GM23338 (cell line): ENCODE data around the gene NLRC4. TPM values are rescaled to one million over a fixed set of nuclear protein-coding genes. Genes with fewer than 3 reads are reported as not detected.

ENCODE experiments used
- ATAC-seq: fragments of 200-7000 bp; cut with Tn5 transposase; 3 replicates; pipeline ENCODE4 v1.9.1; 2020
- DNase-seq: peaks from one replicate; pipeline ENCODE4 v3.0.0-alpha.2; 2015; ENCODE audit warnings: low spot score
- H2AFZ ChIP-seq: fragments of 200-600 bp; sonication (generic); 2 replicates; pipeline ENCODE4 v1.8.0; 2016; ENCODE audit warnings: antibody characterized with exemption, mild to moderate bottlenecking, moderate library complexity
- H3F3A ChIP-seq: fragments of 200-600 bp; sonication (generic); replicated peaks from 2 replicates; pipeline ENCODE4 v1.8.0; 2017; ENCODE audit warnings: antibody characterized with exemption, mixed run types, low read depth
- H3K27ac ChIP-seq: fragments of 200-600 bp; sonication (generic); 2 replicates; pipeline ENCODE4 v1.6.1; 2016; ENCODE audit warnings: low read depth
- H3K27me3 ChIP-seq: fragments of 200-600 bp; sonication (generic); 2 replicates; pipeline ENCODE4 v1.8.0; 2016; ENCODE audit warnings: mild to moderate bottlenecking, mixed run types, moderate library complexity; ENCODE audit not compliant: insufficient read depth
- H3K36me3 ChIP-seq: fragments of 200-600 bp; sonication (generic); 2 replicates; pipeline ENCODE4 v1.8.0; 2016; ENCODE audit warnings: mild to moderate bottlenecking; ENCODE audit not compliant: insufficient read depth
- H3K4me1 ChIP-seq: fragments of 200-600 bp; sonication (generic); 2 replicates; pipeline ENCODE4 v1.8.0; 2016; ENCODE audit warnings: mild to moderate bottlenecking, moderate library complexity; ENCODE audit not compliant: insufficient read depth
- H3K4me2 ChIP-seq: fragments of 200-600 bp; sonication (generic); 2 replicates; pipeline ENCODE4 v1.7.1; 2017; ENCODE audit warnings: mixed run types
- H3K4me3 ChIP-seq: fragments of 200-600 bp; sonication (generic); 2 replicates; pipeline ENCODE4 v1.6.1; 2016; ENCODE audit warnings: mixed run types
- H3K79me2 ChIP-seq: fragments of 200-600 bp; sonication (generic); replicated peaks from 2 replicates; pipeline ENCODE4 v1.8.0; 2017; ENCODE audit warnings: mild to moderate bottlenecking; ENCODE audit not compliant: insufficient read depth
- H3K9me2 ChIP-seq: fragments of 200-600 bp; sonication (generic); 2 replicates; pipeline ENCODE4 v1.8.0; 2017; ENCODE audit not compliant: insufficient read depth
- H4K20me1 ChIP-seq: fragments of 200-600 bp; sonication (generic); replicated peaks from 2 replicates; pipeline ENCODE4 v1.8.0; 2017; ENCODE audit warnings: mild to moderate bottlenecking; ENCODE audit not compliant: insufficient read depth
- H3K27ac Mint-ChIP-seq: 2 replicates; pipeline ENCODE4 v1.8.0; 2020; ENCODE audit warnings: inconsistent platforms, mild to moderate bottlenecking, moderate library complexity, mixed read lengths
- H3K27me3 Mint-ChIP-seq: 3 replicates; pipeline ENCODE4 v1.8.0; 2022; ENCODE audit warnings: low read depth, mild to moderate bottlenecking, moderate library complexity, mixed read lengths, inconsistent platforms; ENCODE audit not compliant: insufficient read depth, poor library complexity
- H3K36me3 Mint-ChIP-seq: 3 replicates; pipeline ENCODE4 v1.8.0; 2021; ENCODE audit warnings: low read depth, mild to moderate bottlenecking, inconsistent platforms, moderate library complexity, mixed read lengths
- H3K4me1 Mint-ChIP-seq: 3 replicates; pipeline ENCODE4 v1.8.0; 2020; ENCODE audit warnings: mild to moderate bottlenecking, inconsistent platforms, mixed read lengths
- H3K4me3 Mint-ChIP-seq: 3 replicates; pipeline ENCODE4 v1.8.0; 2021; ENCODE audit warnings: moderate library complexity, mild to moderate bottlenecking, inconsistent platforms, mixed read lengths
- H3K9me3 Mint-ChIP-seq: 3 replicates; pipeline ENCODE4 v1.8.0; 2020; ENCODE audit warnings: moderate library complexity, mild to moderate bottlenecking, inconsistent platforms, mixed read lengths
- CREB1 ChIP-seq: fragments of 250-450 bp; sonication (Bioruptor Pico); IDR thresholded peaks from 2 replicates; pipeline ENCODE4 v1.5.0; 2020; ENCODE audit warnings: low read depth, mild to moderate bottlenecking, moderate library complexity
- EZH2 ChIP-seq: fragments of 200-600 bp; sonication (generic); IDR thresholded peaks from one replicate; pipeline ENCODE4 v1.8.0; 2017; ENCODE audit warnings: antibody characterized with exemption, mild to moderate bottlenecking, low read depth; ENCODE audit not compliant: unreplicated experiment
- EZH2phosphoT487 ChIP-seq: fragments of 200-600 bp; sonication (generic); IDR thresholded peaks from one replicate; pipeline ENCODE4 v1.8.1; 2018; ENCODE audit warnings: antibody characterized with exemption; ENCODE audit not compliant: unreplicated experiment
- JUNB ChIP-seq: IDR thresholded peaks from one replicate; pipeline ENCODE4 v1.6.1; 2016; ENCODE audit warnings: antibody characterized with exemption; ENCODE audit not compliant: unreplicated experiment
- NANOG ChIP-seq: IDR thresholded peaks from 2 replicates; pipeline ENCODE4 v1.6.1; 2016; ENCODE audit warnings: antibody characterized with exemption, borderline replicate concordance
- POLR2AphosphoS5 ChIP-seq: IDR thresholded peaks from 2 replicates; pipeline ENCODE4 v1.6.1; 2016; ENCODE audit warnings: antibody characterized with exemption, low read depth
- STAT1 ChIP-seq: IDR thresholded peaks from one replicate; pipeline ENCODE4 v1.6.1; 2016; ENCODE audit warnings: antibody characterized with exemption; ENCODE audit not compliant: unreplicated experiment
- ZNF114 ChIP-seq: fragments of 250-450 bp; sonication (Bioruptor Pico); IDR thresholded peaks from 2 replicates; pipeline ENCODE4 v1.5.0; 2020; ENCODE audit warnings: mild to moderate bottlenecking, moderate library complexity
- polyA plus RNA-seq: library from polyadenylated mRNA; unstranded; fragments of >200 nt; fragmentation: Nextera tagmentation; extraction: Ambion mirVana; gene quantifications from 2 replicates; pipeline ENCODE4 v1.2.1, GENCODE V29; 2016
- total RNA-seq: library from RNA; depleted of rRNA; stranded (reverse); fragments of >200 nt; shearing (Covaris generic); gene quantifications from 2 replicates; pipeline ENCODE4 v1.2.3, GENCODE V29; 2014
- TF ChIP-seq, protein P1 (sequence below): IDR thresholded peaks from one replicate; pipeline ENCODE4 v1.6.1; 2018; ENCODE audit warnings: antibody characterized with exemption; ENCODE audit not compliant: unreplicated experiment
- TF ChIP-seq, protein P2 (sequence below), 2 experiments: fragments of 200-600 bp in 1 of 2; sonication (generic) in 1 of 2; conservative IDR thresholded peaks; 2 replicates each; pipeline versions ENCODE4 v1.5.1 to v1.6.1; 2016 to 2017; ENCODE audit warnings: antibody characterized with exemption in 2 of 2, low read depth in 2 of 2, mild to moderate bottlenecking in 2 of 2, moderate library complexity in 1 of 2
- TF ChIP-seq, protein P3 (sequence below): fragments of 250-450 bp; sonication (Bioruptor Pico); IDR thresholded peaks from 2 replicates; pipeline ENCODE4 v1.5.0; 2020; ENCODE audit warnings: mild to moderate bottlenecking, moderate library complexity

NLRC4 gene
- total and polyA plus RNA-seq, 2 experiments from 2014 or later = 0.50 TPM; not detected in 1

DNA sequence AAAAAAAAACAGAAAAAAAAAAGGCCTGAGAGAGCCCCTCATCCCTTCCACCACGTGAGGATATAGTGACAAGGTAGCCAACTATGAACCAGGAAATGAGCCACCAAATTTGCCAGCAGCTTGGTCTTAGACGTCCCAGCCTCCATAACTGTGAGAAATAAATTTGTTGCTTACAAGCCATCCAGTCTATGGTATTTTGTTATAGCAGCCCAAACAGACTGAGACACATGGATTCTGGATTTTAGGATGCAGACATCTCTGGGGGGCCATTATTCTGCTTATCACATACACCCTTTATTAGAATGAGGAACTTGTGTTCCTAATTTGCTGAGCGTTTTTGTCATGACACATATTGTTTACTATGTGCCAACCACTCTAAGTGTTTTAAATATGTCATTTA, 7.6 kb upstream of the NLRC4 start:
- H3F3A ChIP-seq = no peaks in the 10 kb centered on the region
- Mint-ChIP-seq H3K4me1 (0 out of 3 replicates have a peak, but pooled peaks cover under 1% of the 10 kb centered on the region), H3K36me3 (no peaks in the 10 kb centered on the region), H3K9me3 (no peaks in the 10 kb centered on the region), H3K27me3 (peaks cover 2% of the 10 kb centered on the region), H3K27ac (no peak overlapping the region), H3K4me3 (no peak overlapping the region)
- DNase-seq = no peak
- H3K4me2 ChIP-seq = no peak overlapping the region
- no peak overlapping the region for H3K27ac ChIP-seq
- H3K4me1 ChIP-seq = no peaks in the 10 kb centered on the region
- H3K36me3 ChIP-seq = no peaks in the 10 kb centered on the region
- H3K9me2 ChIP-seq = no peaks in the 10 kb centered on the region
- TF ChIP-seq ZNF114 (no peak), POLR2AphosphoS5 (no peak), EZH2 (no peak), NANOG (no peak), CREB1 (CRISPR knock-in tag) (no peak), EZH2phosphoT487 (no peak), STAT1 (no peak), JUNB (no peak)
- TF ChIP-seq, protein P1, sequence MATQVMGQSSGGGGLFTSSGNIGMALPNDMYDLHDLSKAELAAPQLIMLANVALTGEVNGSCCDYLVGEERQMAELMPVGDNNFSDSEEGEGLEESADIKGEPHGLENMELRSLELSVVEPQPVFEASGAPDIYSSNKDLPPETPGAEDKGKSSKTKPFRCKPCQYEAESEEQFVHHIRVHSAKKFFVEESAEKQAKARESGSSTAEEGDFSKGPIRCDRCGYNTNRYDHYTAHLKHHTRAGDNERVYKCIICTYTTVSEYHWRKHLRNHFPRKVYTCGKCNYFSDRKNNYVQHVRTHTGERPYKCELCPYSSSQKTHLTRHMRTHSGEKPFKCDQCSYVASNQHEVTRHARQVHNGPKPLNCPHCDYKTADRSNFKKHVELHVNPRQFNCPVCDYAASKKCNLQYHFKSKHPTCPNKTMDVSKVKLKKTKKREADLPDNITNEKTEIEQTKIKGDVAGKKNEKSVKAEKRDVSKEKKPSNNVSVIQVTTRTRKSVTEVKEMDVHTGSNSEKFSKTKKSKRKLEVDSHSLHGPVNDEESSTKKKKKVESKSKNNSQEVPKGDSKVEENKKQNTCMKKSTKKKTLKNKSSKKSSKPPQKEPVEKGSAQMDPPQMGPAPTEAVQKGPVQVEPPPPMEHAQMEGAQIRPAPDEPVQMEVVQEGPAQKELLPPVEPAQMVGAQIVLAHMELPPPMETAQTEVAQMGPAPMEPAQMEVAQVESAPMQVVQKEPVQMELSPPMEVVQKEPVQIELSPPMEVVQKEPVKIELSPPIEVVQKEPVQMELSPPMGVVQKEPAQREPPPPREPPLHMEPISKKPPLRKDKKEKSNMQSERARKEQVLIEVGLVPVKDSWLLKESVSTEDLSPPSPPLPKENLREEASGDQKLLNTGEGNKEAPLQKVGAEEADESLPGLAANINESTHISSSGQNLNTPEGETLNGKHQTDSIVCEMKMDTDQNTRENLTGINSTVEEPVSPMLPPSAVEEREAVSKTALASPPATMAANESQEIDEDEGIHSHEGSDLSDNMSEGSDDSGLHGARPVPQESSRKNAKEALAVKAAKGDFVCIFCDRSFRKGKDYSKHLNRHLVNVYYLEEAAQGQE = no peak
- TF ChIP-seq, protein P2, sequence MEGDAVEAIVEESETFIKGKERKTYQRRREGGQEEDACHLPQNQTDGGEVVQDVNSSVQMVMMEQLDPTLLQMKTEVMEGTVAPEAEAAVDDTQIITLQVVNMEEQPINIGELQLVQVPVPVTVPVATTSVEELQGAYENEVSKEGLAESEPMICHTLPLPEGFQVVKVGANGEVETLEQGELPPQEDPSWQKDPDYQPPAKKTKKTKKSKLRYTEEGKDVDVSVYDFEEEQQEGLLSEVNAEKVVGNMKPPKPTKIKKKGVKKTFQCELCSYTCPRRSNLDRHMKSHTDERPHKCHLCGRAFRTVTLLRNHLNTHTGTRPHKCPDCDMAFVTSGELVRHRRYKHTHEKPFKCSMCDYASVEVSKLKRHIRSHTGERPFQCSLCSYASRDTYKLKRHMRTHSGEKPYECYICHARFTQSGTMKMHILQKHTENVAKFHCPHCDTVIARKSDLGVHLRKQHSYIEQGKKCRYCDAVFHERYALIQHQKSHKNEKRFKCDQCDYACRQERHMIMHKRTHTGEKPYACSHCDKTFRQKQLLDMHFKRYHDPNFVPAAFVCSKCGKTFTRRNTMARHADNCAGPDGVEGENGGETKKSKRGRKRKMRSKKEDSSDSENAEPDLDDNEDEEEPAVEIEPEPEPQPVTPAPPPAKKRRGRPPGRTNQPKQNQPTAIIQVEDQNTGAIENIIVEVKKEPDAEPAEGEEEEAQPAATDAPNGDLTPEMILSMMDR (conservative IDR thresholded peaks at IDR 0.05; ENCODE audit: low read depth in 2 of 2) = no peak
- TF ChIP-seq, protein P3, sequence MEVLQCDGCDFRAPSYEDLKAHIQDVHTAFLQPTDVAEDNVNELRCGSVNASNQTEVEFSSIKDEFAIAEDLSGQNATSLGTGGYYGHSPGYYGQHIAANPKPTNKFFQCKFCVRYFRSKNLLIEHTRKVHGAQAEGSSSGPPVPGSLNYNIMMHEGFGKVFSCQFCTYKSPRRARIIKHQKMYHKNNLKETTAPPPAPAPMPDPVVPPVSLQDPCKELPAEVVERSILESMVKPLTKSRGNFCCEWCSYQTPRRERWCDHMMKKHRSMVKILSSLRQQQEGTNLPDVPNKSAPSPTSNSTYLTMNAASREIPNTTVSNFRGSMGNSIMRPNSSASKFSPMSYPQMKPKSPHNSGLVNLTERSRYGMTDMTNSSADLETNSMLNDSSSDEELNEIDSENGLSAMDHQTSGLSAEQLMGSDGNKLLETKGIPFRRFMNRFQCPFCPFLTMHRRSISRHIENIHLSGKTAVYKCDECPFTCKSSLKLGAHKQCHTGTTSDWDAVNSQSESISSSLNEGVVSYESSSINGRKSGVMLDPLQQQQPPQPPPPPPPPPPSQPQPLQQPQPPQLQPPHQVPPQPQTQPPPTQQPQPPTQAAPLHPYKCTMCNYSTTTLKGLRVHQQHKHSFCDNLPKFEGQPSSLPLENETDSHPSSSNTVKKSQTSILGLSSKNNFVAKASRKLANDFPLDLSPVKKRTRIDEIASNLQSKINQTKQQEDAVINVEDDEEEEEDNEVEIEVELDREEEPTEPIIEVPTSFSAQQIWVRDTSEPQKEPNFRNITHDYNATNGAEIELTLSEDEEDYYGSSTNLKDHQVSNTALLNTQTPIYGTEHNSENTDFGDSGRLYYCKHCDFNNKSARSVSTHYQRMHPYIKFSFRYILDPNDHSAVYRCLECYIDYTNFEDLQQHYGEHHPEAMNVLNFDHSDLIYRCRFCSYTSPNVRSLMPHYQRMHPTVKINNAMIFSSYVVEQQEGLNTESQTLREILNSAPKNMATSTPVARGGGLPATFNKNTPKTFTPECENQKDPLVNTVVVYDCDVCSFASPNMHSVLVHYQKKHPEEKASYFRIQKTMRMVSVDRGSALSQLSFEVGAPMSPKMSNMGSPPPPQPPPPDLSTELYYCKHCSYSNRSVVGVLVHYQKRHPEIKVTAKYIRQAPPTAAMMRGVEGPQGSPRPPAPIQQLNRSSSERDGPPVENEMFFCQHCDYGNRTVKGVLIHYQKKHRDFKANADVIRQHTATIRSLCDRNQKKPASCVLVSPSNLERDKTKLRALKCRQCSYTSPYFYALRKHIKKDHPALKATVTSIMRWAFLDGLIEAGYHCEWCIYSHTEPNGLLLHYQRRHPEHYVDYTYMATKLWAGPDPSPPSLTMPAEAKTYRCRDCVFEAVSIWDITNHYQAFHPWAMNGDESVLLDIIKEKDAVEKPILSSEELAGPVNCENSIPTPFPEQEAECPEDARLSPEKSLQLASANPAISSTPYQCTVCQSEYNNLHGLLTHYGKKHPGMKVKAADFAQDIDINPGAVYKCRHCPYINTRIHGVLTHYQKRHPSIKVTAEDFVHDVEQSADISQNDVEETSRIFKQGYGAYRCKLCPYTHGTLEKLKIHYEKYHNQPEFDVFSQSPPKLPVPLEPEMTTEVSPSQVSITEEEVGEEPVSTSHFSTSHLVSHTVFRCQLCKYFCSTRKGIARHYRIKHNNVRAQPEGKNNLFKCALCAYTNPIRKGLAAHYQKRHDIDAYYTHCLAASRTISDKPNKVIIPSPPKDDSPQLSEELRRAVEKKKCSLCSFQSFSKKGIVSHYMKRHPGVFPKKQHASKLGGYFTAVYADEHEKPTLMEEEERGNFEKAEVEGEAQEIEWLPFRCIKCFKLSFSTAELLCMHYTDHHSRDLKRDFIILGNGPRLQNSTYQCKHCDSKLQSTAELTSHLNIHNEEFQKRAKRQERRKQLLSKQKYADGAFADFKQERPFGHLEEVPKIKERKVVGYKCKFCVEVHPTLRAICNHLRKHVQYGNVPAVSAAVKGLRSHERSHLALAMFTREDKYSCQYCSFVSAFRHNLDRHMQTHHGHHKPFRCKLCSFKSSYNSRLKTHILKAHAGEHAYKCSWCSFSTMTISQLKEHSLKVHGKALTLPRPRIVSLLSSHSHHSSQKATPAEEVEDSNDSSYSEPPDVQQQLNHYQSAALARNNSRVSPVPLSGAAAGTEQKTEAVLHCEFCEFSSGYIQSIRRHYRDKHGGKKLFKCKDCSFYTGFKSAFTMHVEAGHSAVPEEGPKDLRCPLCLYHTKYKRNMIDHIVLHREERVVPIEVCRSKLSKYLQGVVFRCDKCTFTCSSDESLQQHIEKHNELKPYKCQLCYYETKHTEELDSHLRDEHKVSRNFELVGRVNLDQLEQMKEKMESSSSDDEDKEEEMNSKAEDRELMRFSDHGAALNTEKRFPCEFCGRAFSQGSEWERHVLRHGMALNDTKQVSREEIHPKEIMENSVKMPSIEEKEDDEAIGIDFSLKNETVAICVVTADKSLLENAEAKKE = no peak
- ATAC-seq = no peak
- H2AFZ ChIP-seq = no peak overlapping the region; the same call in 1 of the 2 replicates
- no peaks in the 10 kb centered on the region for H3K79me2 ChIP-seq
- H3K27me3 ChIP-seq = no peaks in the 10 kb centered on the region
- no peaks in the 10 kb centered on the region for H4K20me1 ChIP-seq
- H3K4me3 ChIP-seq = no peak overlapping the region
